Measurements from ENCODE around the gene VPS11. TPM values are rescaled to one million over a fixed set of nuclear protein-coding genes. Genes with fewer than 3 reads are reported as not detected.

The VPS11 gene
- total and polyA plus RNA-seq, 7 donors = 13.4 to 37.0 (median 27.4) TPM

DNA sequence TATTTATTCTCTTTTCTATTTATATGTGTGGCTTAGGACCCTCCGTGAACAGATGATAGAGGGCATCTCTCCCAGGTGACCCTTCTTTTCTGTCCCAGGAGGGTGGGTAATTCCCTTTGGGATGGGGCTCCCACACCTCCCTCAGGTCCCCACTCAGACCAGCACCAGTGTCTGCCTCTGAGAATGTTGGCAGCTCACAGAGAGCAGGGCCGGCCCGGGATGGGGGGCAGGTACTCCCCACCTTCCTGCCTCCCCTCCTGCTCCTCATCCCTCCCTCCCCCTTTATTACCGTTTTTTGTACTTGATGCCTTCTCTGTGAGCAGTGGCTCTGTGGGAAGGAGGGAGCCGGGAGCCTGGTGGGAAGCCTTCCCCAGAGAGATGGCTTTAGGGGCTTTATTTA lies 49.0 kb downstream of the VPS11 start:
- intact Hi-C loops (cut with DNase I) = no loop called here
- H3K9me3 ChIP-seq = no peaks in the 10 kb centered on the region
- no peaks in the 10 kb centered on the region for H3K27me3 ChIP-seq
- no peak for TF ChIP-seq POLR2A (IDR thresholded peaks at IDR 0.05)
- no peak for TF ChIP-seq POLR2AphosphoS5 (IDR thresholded peaks at IDR 0.05)
- TF ChIP-seq, protein P1, sequence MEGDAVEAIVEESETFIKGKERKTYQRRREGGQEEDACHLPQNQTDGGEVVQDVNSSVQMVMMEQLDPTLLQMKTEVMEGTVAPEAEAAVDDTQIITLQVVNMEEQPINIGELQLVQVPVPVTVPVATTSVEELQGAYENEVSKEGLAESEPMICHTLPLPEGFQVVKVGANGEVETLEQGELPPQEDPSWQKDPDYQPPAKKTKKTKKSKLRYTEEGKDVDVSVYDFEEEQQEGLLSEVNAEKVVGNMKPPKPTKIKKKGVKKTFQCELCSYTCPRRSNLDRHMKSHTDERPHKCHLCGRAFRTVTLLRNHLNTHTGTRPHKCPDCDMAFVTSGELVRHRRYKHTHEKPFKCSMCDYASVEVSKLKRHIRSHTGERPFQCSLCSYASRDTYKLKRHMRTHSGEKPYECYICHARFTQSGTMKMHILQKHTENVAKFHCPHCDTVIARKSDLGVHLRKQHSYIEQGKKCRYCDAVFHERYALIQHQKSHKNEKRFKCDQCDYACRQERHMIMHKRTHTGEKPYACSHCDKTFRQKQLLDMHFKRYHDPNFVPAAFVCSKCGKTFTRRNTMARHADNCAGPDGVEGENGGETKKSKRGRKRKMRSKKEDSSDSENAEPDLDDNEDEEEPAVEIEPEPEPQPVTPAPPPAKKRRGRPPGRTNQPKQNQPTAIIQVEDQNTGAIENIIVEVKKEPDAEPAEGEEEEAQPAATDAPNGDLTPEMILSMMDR (IDR thresholded peaks at IDR 0.05) = no peak
- TF ChIP-seq EP300 (IDR thresholded peaks at IDR 0.05) = no peak
- H3K4me1 ChIP-seq = peaks cover 0 to 8% (median 6%) of the 10 kb centered on the region in 4 donors
- DNase-seq = no peak
- WGBS, 2 donors = 88 to 92% methylated on average over 5 of the region's 5 CpGs
- H3K27ac ChIP-seq = peak overlapping the region in 1 of 4 donors; percentile 21
- no peak overlapping the region for H3K4me3 ChIP-seq
- H3K36me3 ChIP-seq = peaks cover 7 to 48% (median 21%) of the 10 kb centered on the region in 4 donors

DNA sequence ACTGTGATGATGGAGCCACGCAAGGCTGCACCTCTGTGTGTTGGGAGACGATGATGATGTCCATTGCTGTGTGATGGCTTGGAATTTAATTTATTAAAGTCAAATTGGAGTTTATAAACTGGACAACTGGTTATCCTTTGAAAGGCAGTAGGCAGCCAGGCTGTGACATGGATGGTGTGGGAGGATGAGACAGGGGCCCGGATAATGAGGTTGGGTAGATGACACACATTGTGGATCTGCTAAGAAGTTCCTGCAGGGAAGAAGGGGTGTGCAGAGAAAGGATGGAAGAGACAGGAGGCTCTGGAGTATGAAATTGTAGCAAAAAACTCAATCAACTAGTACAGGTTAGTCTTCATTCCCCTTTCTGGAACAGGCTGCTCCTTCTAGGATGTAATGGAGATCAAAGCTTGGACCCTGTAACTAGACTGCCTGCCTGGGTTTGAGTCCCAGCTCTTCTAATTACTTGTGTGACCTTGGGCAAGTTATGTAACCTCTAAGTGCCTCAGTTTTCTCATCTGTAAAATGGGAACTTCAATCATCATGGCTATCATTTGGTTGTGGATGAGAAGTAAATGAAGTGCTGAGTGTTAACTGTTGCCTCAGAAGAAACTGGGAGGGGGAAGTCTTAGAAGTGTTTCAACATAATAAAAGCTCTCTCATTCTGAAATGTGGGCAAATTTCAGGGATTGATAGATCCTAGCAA lies 49.5 kb downstream of the VPS11 start:
- peaks cover 0 to 13% (median 9%) of the 10 kb centered on the region in 4 donors for H3K4me1 ChIP-seq
- H3K36me3 ChIP-seq = peaks cover 7 to 43% (median 16%) of the 10 kb centered on the region in 4 donors
- no peak for TF ChIP-seq POLR2AphosphoS5 (IDR thresholded peaks at IDR 0.05)
- no peak for TF ChIP-seq EP300 (IDR thresholded peaks at IDR 0.05)
- no peak for TF ChIP-seq POLR2A (IDR thresholded peaks at IDR 0.05)
- TF ChIP-seq, protein P1 (IDR thresholded peaks at IDR 0.05) = no peak
- H3K4me3 ChIP-seq = no peak overlapping the region
- no peaks in the 10 kb centered on the region for H3K27me3 ChIP-seq
- WGBS, 2 donors = 96 to 97% methylated on average over 3 of the region's 3 CpGs
- H3K9me3 ChIP-seq = no peaks in the 10 kb centered on the region
- DNase-seq = no peak
- intact Hi-C loops (cut with DNase I) = no loop called here
- no peak overlapping the region for H3K27ac ChIP-seq

DNA sequence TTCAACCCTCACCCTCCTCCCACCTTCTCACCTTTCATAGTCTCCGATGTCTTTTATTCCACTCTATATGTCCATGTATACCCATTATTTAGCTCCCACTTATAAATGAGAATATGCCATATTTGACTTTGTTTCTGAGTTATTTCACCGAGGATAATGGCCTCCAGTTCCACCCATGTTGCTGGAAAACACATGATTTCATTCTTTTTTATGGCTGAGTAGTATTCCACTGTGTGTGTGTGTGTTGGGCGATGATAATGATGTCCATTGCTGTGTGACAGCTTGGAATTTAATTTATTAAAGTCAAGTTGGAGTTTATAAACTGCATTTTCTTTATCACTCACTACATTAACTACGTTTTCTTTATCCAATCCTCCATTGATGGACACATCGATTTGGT lies 50.6 kb downstream of the VPS11 start:
- TF ChIP-seq POLR2AphosphoS5 (IDR thresholded peaks at IDR 0.05) = no peak
- TF ChIP-seq, protein P1 (IDR thresholded peaks at IDR 0.05) = no peak
- no peak for TF ChIP-seq EP300 (IDR thresholded peaks at IDR 0.05)
- TF ChIP-seq POLR2A (IDR thresholded peaks at IDR 0.05) = no peak
- H3K9me3 ChIP-seq = no peaks in the 10 kb centered on the region
- peaks cover 7 to 32% (median 11%) of the 10 kb centered on the region in 4 donors for H3K36me3 ChIP-seq
- intact Hi-C loops (cut with DNase I) = no loop called here
- WGBS, 2 donors = 96% methylated on average over 5 of the region's 5 CpGs
- no peak for DNase-seq
- peaks cover 0 to 19% (median 17%) of the 10 kb centered on the region in 4 donors for H3K4me1 ChIP-seq
- H3K27me3 ChIP-seq = no peaks in the 10 kb centered on the region
- H3K4me3 ChIP-seq = no peak overlapping the region
- no peak overlapping the region for H3K27ac ChIP-seq

DNA sequence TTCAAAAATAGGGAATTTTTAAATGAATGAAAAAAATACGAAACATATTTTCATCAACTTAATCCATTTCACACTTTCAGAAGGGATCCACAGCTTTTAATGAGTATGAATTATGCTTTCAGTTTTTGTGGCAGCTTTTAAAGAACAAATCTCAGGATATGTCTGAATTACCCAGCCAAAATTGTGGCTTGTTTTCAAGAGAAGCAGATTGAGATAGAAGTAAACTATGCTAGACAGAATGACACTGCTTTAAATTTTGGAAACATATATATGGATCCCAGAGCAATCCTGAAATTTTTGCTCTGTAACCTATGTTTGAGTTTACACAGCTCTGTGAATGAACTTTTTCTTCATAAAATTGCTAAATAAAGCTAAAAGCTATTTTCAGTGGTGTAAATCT lies 51.3 kb downstream of the VPS11 start:
- no peak for TF ChIP-seq EP300 (IDR thresholded peaks at IDR 0.05)
- no peak for TF ChIP-seq POLR2AphosphoS5 (IDR thresholded peaks at IDR 0.05)
- TF ChIP-seq POLR2A (IDR thresholded peaks at IDR 0.05) = no peak
- TF ChIP-seq, protein P1 (IDR thresholded peaks at IDR 0.05) = no peak

More for the DNA sequence above, 51.3 kb downstream of the VPS11 start:
- peaks cover 0 to 19% (median 17%) of the 10 kb centered on the region in 4 donors for H3K4me1 ChIP-seq
- DNase-seq = no peak
- H3K9me3 ChIP-seq = no peaks in the 10 kb centered on the region
- peaks cover 3 to 28% (median 11%) of the 10 kb centered on the region in 4 donors for H3K36me3 ChIP-seq
- H3K27ac ChIP-seq = no peak overlapping the region
- intact Hi-C loops (cut with DNase I) = no loop called here
- H3K4me3 ChIP-seq = no peak overlapping the region
- WGBS, 2 donors = 98 to 99% methylated on average over 1 of the region's 1 CpG
- no peaks in the 10 kb centered on the region for H3K27me3 ChIP-seq
